EL (cell line): ENCODE data around the gene GNG7.

Source experiments
- DNase-seq: peaks from one replicate; pipeline ENCODE4 v3.0.0-alpha.2; 2016

The GNG7 gene

GRCh38 chr19:2702170-2703076 is at the start of gene GNG7:
Gene GNG7, minus strand, starts transcription at chr19:2702694. Its CDS starts 182,006 bp downstream, at chr19:2520688.
- DNase-seq, result peak; percentile 84

GRCh38 chr19:2751438-2751830 is 48.9 kb upstream of the GNG7 start:
- DNase-seq, result no peak

GRCh38 chr19:2750808-2751437 is 48.4 kb upstream of the GNG7 start:
- no peak for DNase-seq

- no peak for DNase-seq
Measured at GRCh38 chr19:2747349-2747748, 44.9 kb upstream of the GNG7 start.

- DNase-seq, result no peak
Measured at GRCh38 chr19:2744113-2744512, 41.6 kb upstream of the GNG7 start.

- DNase-seq, result no peak
Measured at GRCh38 chr19:2743099-2743498, 40.6 kb upstream of the GNG7 start.

- DNase-seq, result no peak
Measured at GRCh38 chr19:2740314-2740656, 37.8 kb upstream of the GNG7 start.

- peak; percentile 99 for DNase-seq
Measured at GRCh38 chr19:2739602-2740313, 37.3 kb upstream of the GNG7 start, which contains the start of gene SLC39A3. Gene SLC39A3, minus strand, starts transcription at chr19:2740017. Its CDS starts 2,760 bp downstream, at chr19:2737257.

GRCh38 chr19:2736550-2737190 is 34.2 kb upstream of the GNG7 start:
- no peak for DNase-seq

GRCh38 chr19:2735374-2735773 is 32.9 kb upstream of the GNG7 start:
- no peak for DNase-seq

- no peak for DNase-seq
Measured at GRCh38 chr19:2734589-2735288, 32.2 kb upstream of the GNG7 start.

GRCh38 chr19:2733930-2734588 is 31.6 kb upstream of the GNG7 start:
- DNase-seq, result no peak

- DNase-seq, result no peak
Measured at GRCh38 chr19:2732883-2733282, 30.4 kb upstream of the GNG7 start.

- DNase-seq, result no peak
Measured at GRCh38 chr19:2732157-2732725, 29.7 kb upstream of the GNG7 start.

- no peak for DNase-seq
Measured at GRCh38 chr19:2731181-2731995, 28.9 kb upstream of the GNG7 start.

GRCh38 chr19:2729943-2730818 is 27.7 kb upstream of the GNG7 start:
- no peak for DNase-seq

- DNase-seq, result no peak
Measured at GRCh38 chr19:2728783-2729387, 26.4 kb upstream of the GNG7 start.

GRCh38 chr19:2727640-2727944 is 25.1 kb upstream of the GNG7 start:
- peak; percentile 32 for DNase-seq

GRCh38 chr19:2726904-2727639 is 24.6 kb upstream of the GNG7 start:
- no peak for DNase-seq
